ENCODE measurements around the gene FXYD3.
A peak's percentile ranks its signal among the peaks of the same experiment; 100 is the strongest.

FXYD3 gene

DNA sequence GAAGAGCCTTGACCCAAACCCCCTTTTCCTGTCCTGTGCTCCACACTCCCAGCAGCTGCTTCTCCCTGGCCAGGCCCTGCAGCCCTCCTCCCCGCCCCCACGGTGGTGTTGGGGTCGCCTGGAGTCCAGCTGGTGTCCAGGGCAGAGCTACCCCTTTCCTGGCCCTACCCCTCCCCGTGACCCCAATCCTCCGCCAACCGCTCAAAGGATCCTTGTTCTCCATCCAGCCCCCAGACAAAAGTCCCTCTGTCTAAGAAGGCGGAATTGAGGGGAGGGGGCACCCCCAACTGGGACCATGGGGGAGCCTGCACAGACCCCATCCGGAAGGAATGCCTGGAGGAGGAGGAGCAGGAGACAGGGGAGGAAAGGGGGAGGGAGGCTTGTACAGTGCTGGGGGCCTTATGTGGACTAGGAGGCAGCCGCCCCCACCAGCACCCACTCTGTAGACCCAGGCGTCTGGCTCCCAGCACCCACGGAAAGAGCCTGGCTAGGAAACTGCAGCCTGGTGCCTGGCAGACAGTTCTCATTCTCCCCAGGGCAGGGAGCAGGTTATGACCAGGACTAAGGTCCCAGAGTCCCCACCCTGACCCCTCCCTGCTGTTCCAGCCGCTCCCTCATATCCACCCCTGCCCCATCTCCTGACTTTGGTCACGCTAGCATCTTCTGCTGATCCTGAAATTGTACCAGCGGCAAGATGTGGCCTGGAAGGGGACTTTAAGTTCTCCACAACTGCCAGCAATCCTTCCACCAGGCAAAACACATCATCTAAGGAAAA is at the start of gene FXYD3:
TSS of gene FXYD3 (plus strand) at position 647 of the 775 bp plus-strand sequence. CDS start 3,554 bp downstream, outside the sequence.
- DNase-seq (ENCODE audit: low read depth), result no peak

GRCh38 chr19:35066121-35066520 is 49.5 kb upstream of the FXYD3 start:
- DNase-seq (ENCODE audit: low read depth), result no peak

- peak; percentile 87 for DNase-seq (ENCODE audit: low read depth)
Observed at GRCh38 chr19:35066691-35067563, 48.7 kb upstream of the FXYD3 start.

DNA sequence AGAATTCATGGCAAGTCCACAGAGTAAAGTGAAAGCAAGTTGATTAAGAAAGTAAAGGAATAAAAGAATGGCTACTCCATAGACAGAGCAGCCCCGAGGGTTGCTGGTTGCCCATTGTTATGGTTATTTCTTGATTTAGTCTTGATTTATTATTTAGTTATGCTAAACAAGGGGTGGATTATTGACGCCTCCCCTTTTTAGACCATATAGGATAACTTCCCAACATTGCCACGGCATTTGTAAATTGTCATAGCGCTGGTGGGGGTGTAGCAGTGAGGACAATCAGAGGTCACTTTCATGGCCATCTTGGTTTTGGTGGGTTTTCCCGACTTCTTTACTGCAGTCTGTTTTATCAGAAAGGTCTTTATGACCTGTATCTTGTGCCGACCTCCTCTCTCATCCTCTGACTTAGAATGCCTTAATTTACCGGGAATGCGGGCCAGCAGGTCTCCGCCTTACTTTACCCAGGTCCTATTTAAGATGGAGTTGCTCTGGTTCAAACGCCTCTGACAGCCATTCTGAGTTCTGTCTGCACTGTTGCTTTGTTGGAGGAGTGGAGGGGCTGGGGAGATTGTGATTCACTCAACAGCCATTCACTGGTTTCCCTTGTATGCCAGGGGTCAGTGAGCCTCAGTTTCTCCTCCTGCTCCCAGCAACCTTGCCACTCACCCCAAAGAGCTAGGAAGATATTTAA is 46.5 kb upstream of the FXYD3 start:
- DNase-seq (ENCODE audit: low read depth), result no peak

DNA sequence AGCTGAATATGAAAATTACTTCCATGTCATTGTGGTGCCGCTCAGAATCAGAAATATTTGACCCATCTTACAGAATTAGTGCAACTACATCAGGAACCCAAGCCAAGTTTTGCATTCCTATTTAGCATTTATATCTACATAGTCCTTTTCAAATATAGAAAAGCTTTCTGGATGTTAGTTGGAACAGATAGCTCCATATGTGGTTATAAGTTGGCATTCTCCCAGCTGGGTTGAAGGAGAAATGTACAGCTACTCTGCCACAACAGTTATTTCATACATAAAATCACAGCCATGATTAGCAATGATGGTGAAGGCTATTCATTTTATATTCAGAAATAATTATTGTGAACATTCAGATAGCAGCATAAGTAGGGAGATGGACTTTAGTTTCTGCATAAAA is 45.9 kb upstream of the FXYD3 start:
- DNase-seq (ENCODE audit: low read depth), result no peak

GRCh38 chr19:35070471-35070870 is 45.2 kb upstream of the FXYD3 start:
- DNase-seq (ENCODE audit: low read depth), result no peak

GRCh38 chr19:35073516-35073915 is 42.1 kb upstream of the FXYD3 start:
- no peak for DNase-seq (ENCODE audit: low read depth)

GRCh38 chr19:35073941-35074340 is 41.7 kb upstream of the FXYD3 start:
- no peak for DNase-seq (ENCODE audit: low read depth)

DNA sequence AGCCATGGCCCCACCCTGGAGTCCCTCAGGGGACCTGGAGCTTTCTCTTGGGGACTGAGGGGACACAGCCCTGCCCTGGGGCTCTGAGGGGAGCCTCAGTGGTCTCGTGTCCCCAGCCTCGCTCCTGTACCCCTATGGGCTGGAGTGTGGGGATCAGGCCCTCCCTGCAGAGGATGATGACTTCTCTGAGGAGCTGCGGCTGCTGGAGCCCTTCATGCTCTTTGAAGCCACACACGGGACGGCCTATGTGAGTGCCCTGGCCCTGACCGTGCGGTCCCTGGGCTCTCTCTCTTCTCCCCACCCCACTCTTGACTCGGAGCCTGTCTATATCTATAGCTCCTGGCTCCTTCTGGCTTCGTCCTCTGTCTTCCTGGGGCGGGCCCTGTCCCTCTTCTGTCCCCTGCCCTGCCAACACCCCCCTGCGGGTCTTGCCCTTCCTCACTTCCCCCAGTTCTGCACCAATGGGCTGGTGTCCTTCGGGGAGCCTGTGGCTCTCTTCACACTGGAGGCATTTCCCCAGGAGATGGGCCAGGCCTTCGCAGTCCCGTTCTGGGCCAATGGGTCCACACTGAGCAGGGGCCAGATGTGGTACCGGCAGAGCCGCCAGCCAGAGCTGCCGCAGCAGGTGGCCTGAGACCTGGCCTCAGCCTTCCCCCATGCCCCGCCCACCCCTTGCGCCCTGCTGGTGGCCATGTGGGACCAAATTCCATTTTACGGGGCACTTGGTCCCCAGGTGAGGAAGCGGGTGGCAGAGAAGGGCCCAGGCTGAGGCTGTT is 41.0 kb upstream of the FXYD3 start:
- no peak for DNase-seq (ENCODE audit: low read depth)

GRCh38 chr19:35075202-35076025 is 40.2 kb upstream of the FXYD3 start:
- DNase-seq (ENCODE audit: low read depth), result no peak

- no peak for DNase-seq (ENCODE audit: low read depth)
Observed at GRCh38 chr19:35076026-35076370, 39.6 kb upstream of the FXYD3 start.

DNA sequence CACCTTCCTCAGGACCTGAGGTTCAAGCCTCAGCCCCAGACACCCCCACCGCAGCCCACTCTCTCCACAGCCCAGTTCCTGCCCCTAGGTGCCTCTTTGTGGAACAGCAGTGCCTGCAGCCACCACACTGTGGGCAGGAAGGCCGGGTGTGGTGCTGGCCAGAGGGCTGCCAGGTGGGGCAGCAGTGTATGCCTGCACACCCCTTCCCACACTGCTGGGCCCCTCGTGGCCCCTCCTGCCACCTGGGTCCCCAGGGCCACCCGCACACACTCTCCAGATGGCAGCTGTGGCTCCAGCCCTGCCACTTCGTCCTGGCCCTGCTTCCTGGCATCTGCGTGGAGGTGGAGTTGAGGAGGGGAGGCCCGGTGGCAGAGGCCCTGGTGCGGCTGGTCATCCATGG is 39.0 kb upstream of the FXYD3 start:
- DNase-seq (ENCODE audit: low read depth), result no peak

DNA sequence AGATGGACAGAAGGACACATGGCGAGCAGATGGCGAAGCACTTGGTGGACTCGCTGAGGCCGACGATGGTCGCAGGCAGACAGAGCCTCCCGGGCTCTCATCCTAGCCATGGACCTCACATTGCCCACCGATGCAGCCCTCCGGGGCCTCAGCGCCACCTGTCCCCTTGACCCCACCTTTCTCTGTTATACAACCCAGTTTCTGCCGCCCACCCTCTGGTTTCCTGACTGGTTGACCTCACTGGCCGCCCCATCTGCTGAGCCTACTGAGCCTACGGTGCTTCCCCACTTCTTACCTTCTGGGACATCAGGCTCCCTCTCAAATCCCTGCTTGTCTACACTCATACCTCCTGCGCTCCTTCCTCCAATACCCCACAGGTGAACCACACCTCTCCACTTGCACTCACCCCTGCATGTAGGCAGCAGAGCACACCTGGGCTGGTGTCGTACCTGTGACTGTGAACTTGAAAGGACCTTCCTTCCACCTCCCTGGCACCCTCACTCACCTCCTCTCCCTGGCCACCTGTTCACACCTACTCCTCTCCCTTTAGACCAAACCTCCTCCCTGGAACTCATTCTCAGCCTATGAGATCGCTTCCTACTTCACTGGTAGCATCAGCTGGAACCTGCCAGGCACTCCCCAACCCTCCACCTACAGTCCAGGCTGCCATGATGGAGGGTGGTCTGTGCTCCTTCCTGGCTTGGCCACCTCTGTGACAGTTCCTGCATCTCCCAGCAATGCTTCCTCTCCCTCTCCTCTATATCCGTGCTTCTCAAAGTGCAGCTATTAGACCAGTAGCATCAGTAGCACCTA is 38.0 kb upstream of the FXYD3 start:
- DNase-seq (ENCODE audit: low read depth), result no peak

DNA sequence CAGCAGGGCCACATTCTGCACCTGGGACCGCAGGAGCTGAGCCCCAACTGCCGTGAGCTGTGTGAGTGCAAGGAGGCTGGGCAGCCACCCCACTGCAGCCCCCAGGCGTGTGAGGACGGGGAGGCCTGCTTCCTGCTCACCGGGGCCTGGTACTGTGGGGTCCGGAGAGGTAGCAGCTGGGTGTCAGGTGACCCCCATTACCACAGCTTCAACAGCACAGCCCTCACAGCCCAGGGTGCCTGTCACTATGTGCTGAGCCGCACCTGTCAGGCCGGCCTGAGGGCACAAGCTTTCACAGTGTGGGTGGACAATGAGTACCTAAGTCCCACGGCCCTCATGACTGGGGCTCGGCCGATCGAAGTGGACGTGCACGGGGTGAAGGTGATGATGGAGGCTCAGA is 35.8 kb upstream of the FXYD3 start:
- no peak for DNase-seq (ENCODE audit: low read depth)

DNA sequence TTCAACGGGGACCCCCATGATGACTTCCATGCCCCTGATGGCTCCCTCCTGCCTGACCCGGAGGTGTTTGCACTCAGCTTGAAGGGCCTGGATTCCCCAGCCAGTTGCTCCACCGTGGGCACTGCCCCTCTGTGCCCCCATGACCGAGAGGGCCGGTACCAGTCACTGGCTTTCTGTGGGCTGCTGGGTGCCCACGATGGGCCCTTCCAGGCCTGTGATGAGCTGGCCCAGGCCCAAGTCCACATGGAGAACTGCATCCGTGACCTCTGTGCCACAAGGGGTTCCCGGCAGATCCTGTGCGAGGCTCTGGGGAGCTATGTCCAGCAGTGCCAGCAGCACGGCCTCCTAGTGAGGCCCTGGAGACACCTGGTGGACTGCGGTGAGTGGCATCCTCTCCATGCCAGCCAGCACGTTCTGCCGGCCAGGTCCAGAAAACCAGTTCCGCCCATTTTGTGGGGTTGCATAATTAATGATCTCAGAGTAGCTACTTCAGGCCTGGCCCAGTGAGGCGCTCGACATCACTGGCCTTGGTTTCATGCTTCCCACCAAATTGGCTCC is 34.9 kb upstream of the FXYD3 start:
- DNase-seq (ENCODE audit: low read depth), result no peak

DNA sequence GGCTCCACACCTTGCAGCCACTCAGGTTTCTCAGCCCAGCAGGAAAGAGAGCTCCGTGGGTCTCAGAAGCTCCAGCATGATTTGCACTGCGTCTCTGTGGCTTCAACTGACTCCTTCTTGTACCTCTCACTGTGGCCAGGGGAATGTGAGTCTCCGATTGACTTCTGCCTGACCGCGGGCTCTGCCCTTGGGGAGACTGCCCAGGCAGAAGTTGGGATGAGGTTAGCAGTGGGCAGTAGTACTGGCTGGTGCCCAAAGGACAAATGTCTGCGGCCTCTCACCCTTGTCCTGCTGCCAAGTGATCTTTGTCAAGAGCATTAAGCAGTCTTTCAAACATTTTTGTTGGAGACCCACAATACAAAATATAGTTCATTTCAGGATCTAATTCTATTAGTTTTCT is 34.4 kb upstream of the FXYD3 start:
- no peak for DNase-seq (ENCODE audit: low read depth)

GRCh38 chr19:35083691-35084508 is 31.7 kb upstream of the FXYD3 start:
- no peak for DNase-seq (ENCODE audit: low read depth)

GRCh38 chr19:35084509-35084762 is 31.2 kb upstream of the FXYD3 start:
- no peak for DNase-seq (ENCODE audit: low read depth)

- no peak for DNase-seq (ENCODE audit: low read depth)
Observed at GRCh38 chr19:35085947-35086346, 29.7 kb upstream of the FXYD3 start.
